ENCODE results near the gene CDC45.

Gene CDC45

GRCh38 chr22:19567157-19568009 is 87.7 kb downstream of the CDC45 start:
- DNase-seq = no peak

- DNase-seq = no peak
Observed at GRCh38 chr22:19568337-19569275, 88.9 kb downstream of the CDC45 start.

DNA sequence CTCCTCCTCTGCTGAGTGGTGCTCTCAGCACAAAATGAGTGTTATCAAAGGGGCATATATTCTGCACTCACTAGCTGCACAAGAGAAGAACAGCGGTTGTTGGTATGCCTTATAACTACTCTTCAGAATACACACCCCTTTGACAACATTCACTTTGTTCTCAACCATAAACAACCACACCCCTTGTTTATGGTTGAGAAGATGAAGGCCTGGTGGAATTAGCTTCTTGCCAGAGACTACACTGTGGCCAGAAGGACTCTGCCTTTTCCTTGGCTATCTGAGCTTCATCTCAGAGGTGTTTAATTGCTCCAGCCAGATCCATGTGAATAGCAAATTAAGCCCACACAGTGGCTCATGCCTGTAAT is 89.5 kb downstream of the CDC45 start:
- DNase-seq = no peak

- no peak for DNase-seq
Observed at GRCh38 chr22:19569976-19570375, 90.3 kb downstream of the CDC45 start.

Data from T-helper 9 cell (primary cell).